H1 (cell line): ENCODE measurements around the gene GAMT. TPM values are rescaled to one million over a fixed set of nuclear protein-coding genes. Genes with fewer than 3 reads are reported as not detected.

Experiments
- CTCF ChIA-PET: fragments of 300-600 bp; sonication (Branson Sonifier 250); formaldehyde crosslinking; loops from one replicate; lab custom pipeline; 2021; ENCODE audit not compliant: partially characterized antibody; lab: Charles Lee
- POLR2A ChIA-PET: fragments of 300-600 bp; sonication (Branson Sonifier 250); formaldehyde crosslinking; loops from one replicate; lab custom pipeline; 2021; ENCODE audit warnings: inconsistent platforms; ENCODE audit not compliant: partially characterized antibody; lab: Charles Lee
- DNase-seq, 2 experiments: peaks; one replicate each; pipeline versions ENCODE4 v3.0.0 to v3.0.0-alpha.2; 2010 to 2022; ENCODE audit warnings: low spot score in 2 of 2, low read depth in 1 of 2, mixed read lengths in 1 of 2
- FAIRE-seq: peaks from 2 replicates; lab custom pipeline; 2011; peaks lifted over from hg19 to GRCh38; lab: Jason Lieb, UNC
- H2AFZ ChIP-seq: 2 replicates; pipeline ENCODE4 v1.8.1; 2012; ENCODE audit warnings: low read length, inconsistent platforms
- H2AK5ac ChIP-seq: 2 replicates; pipeline ENCODE4 v1.6.1; 2013; ENCODE audit warnings: low read depth, low read length
- H2BK120ac ChIP-seq: replicated peaks from 2 replicates; pipeline ENCODE3; 2013; ENCODE audit warnings: low read depth, low read length, inconsistent platforms
- H2BK12ac ChIP-seq: 2 replicates; pipeline ENCODE4 v1.6.1; 2013; ENCODE audit warnings: low read depth, low read length
- H2BK15ac ChIP-seq: 2 replicates; pipeline ENCODE4 v1.6.1; 2013; ENCODE audit warnings: low read length
- H2BK20ac ChIP-seq: 2 replicates; pipeline ENCODE4 v1.6.1; 2013; ENCODE audit warnings: low read length
- H2BK5ac ChIP-seq: 2 replicates; pipeline ENCODE4 v1.6.1; 2013; ENCODE audit warnings: low read depth, low read length
- H3K14ac ChIP-seq: 2 replicates; pipeline ENCODE4 v1.6.1; 2013; ENCODE audit warnings: inconsistent platforms; ENCODE audit not compliant: insufficient read length
- H3K18ac ChIP-seq: 2 replicates; pipeline ENCODE4 v1.6.1; 2013; ENCODE audit warnings: low read length; ENCODE audit errors: extremely low read depth
- H3K23ac ChIP-seq: 2 replicates; pipeline ENCODE4 v1.6.1; 2013; ENCODE audit warnings: inconsistent platforms; ENCODE audit not compliant: insufficient read length
- H3K23me2 ChIP-seq: 2 replicates; pipeline ENCODE4 v1.6.1; 2013; ENCODE audit warnings: low read depth, low read length
- H3K27ac ChIP-seq: 2 replicates; pipeline ENCODE4 v1.6.1; 2011; ENCODE audit warnings: low read depth, low read length, inconsistent platforms
- H3K27me3 ChIP-seq, 4 experiments: replicated peaks in 1 of 4; 1 replicate in 1 of 4; 2 replicates in 3 of 4; pipeline versions ENCODE4 v1.6.1 to v1.8.1; 2011 to 2013; ENCODE audit warnings: low read length in 3 of 4, mild to moderate bottlenecking in 3 of 4, inconsistent platforms in 2 of 4, mixed read lengths in 2 of 4, moderate library complexity in 1 of 4; ENCODE audit not compliant: control insufficient read depth in 3 of 4, insufficient read depth in 3 of 4; ENCODE audit errors: extremely low read depth in 1 of 4
- H3K36me3 ChIP-seq, 4 experiments: 2 replicates each; pipeline versions ENCODE4 v1.6.1 to v1.8.1; 2011 to 2013; ENCODE audit warnings: mild to moderate bottlenecking in 4 of 4, low read length in 3 of 4, moderate library complexity in 2 of 4, control low read depth in 1 of 4, inconsistent platforms in 1 of 4; ENCODE audit not compliant: insufficient read depth in 4 of 4, control insufficient read depth in 2 of 4
- H3K4ac ChIP-seq: replicated peaks from 2 replicates; pipeline ENCODE3; 2013; ENCODE audit warnings: low read length, low read depth, mixed read lengths, inconsistent platforms; ENCODE audit not compliant: insufficient read length
- H3K4me1 ChIP-seq, 4 experiments: replicated peaks in 1 of 4; 1 replicate in 1 of 4; 2 replicates in 3 of 4; pipeline versions ENCODE4 v1.6.1 to v1.8.1; 2011 to 2013; ENCODE audit warnings: low read length in 3 of 4, inconsistent platforms in 2 of 4, mixed read lengths in 1 of 4; ENCODE audit not compliant: insufficient read depth in 4 of 4, control insufficient read depth in 3 of 4
- H3K4me2 ChIP-seq, 2 experiments: 2 replicates each; pipeline versions ENCODE4 v1.6.1 to v1.8.1; 2011 to 2013; ENCODE audit warnings: low read depth in 2 of 2, low read length in 2 of 2, control low read depth in 1 of 2, inconsistent platforms in 1 of 2, mild to moderate bottlenecking in 1 of 2; ENCODE audit not compliant: insufficient read depth in 1 of 2
- H3K4me3 ChIP-seq, 4 experiments: fragments of 200-600, 300-600 bp in 1 of 4; sonication (generic), shearing (Covaris generic), sonication (Bioruptor Twin) in 1 of 4; 2 replicates each; pipeline versions ENCODE4 v1.5.1 to v1.8.1; 2011 to 2016; ENCODE audit warnings: low read length in 4 of 4, low read depth in 3 of 4, control low read depth in 2 of 4, inconsistent platforms in 2 of 4, mild to moderate bottlenecking in 2 of 4, mixed read lengths in 1 of 4, moderate library complexity in 1 of 4; ENCODE audit not compliant: insufficient read depth in 2 of 4; ENCODE audit errors: extremely low read depth in 1 of 4
- H3K56ac ChIP-seq: replicated peaks from 2 replicates; pipeline ENCODE3; 2013; ENCODE audit warnings: low read depth, mild to moderate bottlenecking, mixed read lengths, low read length, inconsistent platforms; ENCODE audit not compliant: insufficient read length
- H3K79me1 ChIP-seq: 2 replicates; pipeline ENCODE4 v1.6.1; 2013; ENCODE audit warnings: low read depth, low read length, control low read depth
- H3K79me2 ChIP-seq, 2 experiments: 2 replicates each; pipeline versions ENCODE4 v1.6.1 to v1.8.1; 2012 to 2013; ENCODE audit warnings: low read length in 2 of 2, mild to moderate bottlenecking in 2 of 2, inconsistent platforms in 1 of 2; ENCODE audit not compliant: insufficient read depth in 2 of 2, control insufficient read depth in 1 of 2
- H3K9ac ChIP-seq, 4 experiments: replicated peaks in 1 of 4; 1 replicate in 1 of 4; 2 replicates in 3 of 4; pipeline versions ENCODE4 v1.6.1 to v1.8.1; 2011 to 2013; ENCODE audit warnings: low read depth in 3 of 4, low read length in 3 of 4, control low read depth in 2 of 4, mild to moderate bottlenecking in 2 of 4, moderate library complexity in 2 of 4, inconsistent platforms in 1 of 4; ENCODE audit errors: extremely low read depth in 1 of 4
- H3K9me3 ChIP-seq, 2 experiments: 2 replicates each; pipeline versions ENCODE4 v1.6.1 to v1.8.1; 2012 to 2013; ENCODE audit warnings: mild to moderate bottlenecking in 2 of 2, moderate library complexity in 2 of 2, control low read depth in 1 of 2, inconsistent platforms in 1 of 2, low read depth in 1 of 2, low read length in 1 of 2, mixed read lengths in 1 of 2; ENCODE audit not compliant: insufficient read depth in 2 of 2
- H4K20me1 ChIP-seq, 2 experiments: replicated peaks in 1 of 2; 2 replicates each; pipeline versions ENCODE3 to v1.8.1; 2011 to 2013; ENCODE audit warnings: inconsistent platforms in 2 of 2, low read length in 2 of 2, mild to moderate bottlenecking in 1 of 2; ENCODE audit not compliant: insufficient read depth in 2 of 2, control insufficient read depth in 1 of 2
- H4K5ac ChIP-seq: 2 replicates; pipeline ENCODE4 v1.6.1; 2013; ENCODE audit warnings: low read length, low read depth, mixed read lengths, inconsistent platforms; ENCODE audit not compliant: insufficient read length
- H4K8ac ChIP-seq: 2 replicates; pipeline ENCODE4 v1.8.0; 2013; ENCODE audit warnings: mild to moderate bottlenecking, moderate library complexity, low read length, inconsistent platforms; ENCODE audit not compliant: insufficient read depth; ENCODE audit errors: extremely low read depth
- H4K91ac ChIP-seq: replicated peaks from 2 replicates; pipeline ENCODE3; 2013; ENCODE audit warnings: low read length, mixed read lengths, inconsistent platforms; ENCODE audit not compliant: insufficient read length
- RBBP5 ChIP-seq: IDR thresholded peaks from 2 replicates; pipeline ENCODE4 v1.7.1; 2012; ENCODE audit warnings: low read depth, mild to moderate bottlenecking, inconsistent platforms, low read length, moderate library complexity, borderline replicate concordance
- WGBS, 2 experiments: shearing (Covaris generic) in 1 of 2; methylation state at CpG; one replicate each; pipeline versions ENCODE4 v1.1.6 to v1.1.7; 2013 to 2015; ENCODE audit warnings: low lambda C conversion rate in 2 of 2, mixed read lengths in 2 of 2, inconsistent platforms in 1 of 2, low coverage in 1 of 2, missing lambda C conversion rate in 1 of 2; ENCODE audit not compliant: insufficient replicate concordance in 2 of 2, insufficient coverage in 1 of 2, insufficient read length in 1 of 2; ENCODE audit errors: extremely low coverage in 1 of 2, missing lambda C conversion rate in 1 of 2; 5-methylcytosine and 5-hydroxymethylcytosine counted together
- polyA plus RNA-seq, 7 experiments: library from polyadenylated mRNA; depleted of rRNA in 3 of 7; stranded (reverse) in 5 of 7; unstranded in 2 of 7; fragments of >200 nt in 5 of 7; fragments of 200-250 nt in 2 of 7; gene quantifications; 1 replicate in 5 of 7; 2 replicates in 1 of 7; 4 replicates in 1 of 7; pipeline versions ENCODE4 v1.2.1 to v1.2.3, GENCODE V29; 2011 to 2013; ENCODE audit warnings: missing spikeins in 2 of 7, mixed read lengths in 2 of 7
- total RNA-seq: library from RNA; stranded (reverse); fragmentation: NEBNext Ultra II Directional; extraction: Animal tissue kit (Norgen Biotek cat#: 25700); gene quantifications from 2 replicates; pipeline ENCODE4 v1.2.1, GENCODE V29; 2021
- TF ChIP-seq, protein P1 (sequence below): IDR thresholded peaks from 2 replicates; pipeline ENCODE4 v1.6.1; 2011; ENCODE audit warnings: low read depth, mild to moderate bottlenecking, low read length; ENCODE audit not compliant: insufficient read depth

Gene GAMT
- total and polyA plus RNA-seq, 2 of the 8 experiments (the other 6 are each of a cell fraction or from before 2014, with no cell fraction given), result 17.2 to 35.6 TPM

DNA sequence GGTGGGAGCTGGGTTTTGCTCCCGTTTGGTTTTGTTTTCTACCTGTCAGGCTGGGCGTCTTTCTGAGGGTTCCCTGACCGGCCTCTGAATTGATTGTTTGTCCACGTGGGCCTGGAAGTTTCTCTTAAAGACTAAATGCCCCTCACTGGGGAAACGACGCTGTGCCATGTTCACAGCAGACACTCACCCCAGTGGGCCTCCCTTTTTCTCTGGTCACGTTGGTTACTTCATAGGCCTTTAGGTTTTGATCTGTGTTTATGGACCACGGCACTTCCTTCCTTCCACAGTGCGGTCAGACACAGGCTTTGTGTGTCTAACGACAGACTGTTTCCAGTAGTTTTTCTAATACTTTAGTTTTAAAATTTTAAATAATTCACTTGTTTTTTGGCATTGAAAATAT, 37.7 kb downstream of the GAMT start:
- H3K56ac ChIP-seq, result no peak overlapping the region
- ChIA-PET CTCF (interaction anchor here (0.6 to 1.6 kb wide), 5 partner anchors 31 to 276 kb away, joined by 3 to 5 read pairs (median 4); no protein-coding TSS in a partner anchor), POLR2A (interaction anchor here (1.1 kb wide), 1 partner anchor 9 kb away, joined by 4 read pairs; no protein-coding TSS in a partner anchor)
- H3K27ac ChIP-seq, result no peak overlapping the region
- no peak overlapping the region for H2BK5ac ChIP-seq
- no peak overlapping the region for H4K91ac ChIP-seq
- FAIRE-seq, result no peak
- H2BK12ac ChIP-seq, result no peak overlapping the region
- H3K18ac ChIP-seq, result no peak overlapping the region
- H3K79me2 ChIP-seq, result peaks cover 0 to 11% of the 10 kb centered on the region in 2 experiments; a peak in 1 of 4 replicates
- peaks cover 0 to 18% of the 10 kb centered on the region in 2 experiments for H4K20me1 ChIP-seq
- H3K9me3 ChIP-seq, result no peaks in the 10 kb centered on the region
- no peak overlapping the region for H4K8ac ChIP-seq
- TF ChIP-seq, protein P1, sequence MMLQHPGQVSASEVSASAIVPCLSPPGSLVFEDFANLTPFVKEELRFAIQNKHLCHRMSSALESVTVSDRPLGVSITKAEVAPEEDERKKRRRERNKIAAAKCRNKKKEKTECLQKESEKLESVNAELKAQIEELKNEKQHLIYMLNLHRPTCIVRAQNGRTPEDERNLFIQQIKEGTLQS, result no peak
- no peak for TF ChIP-seq RBBP5
- H3K14ac ChIP-seq, result no peak overlapping the region
- H2BK15ac ChIP-seq, result no peak overlapping the region
- H3K4me3 ChIP-seq, result no peak overlapping the region
- H3K4me2 ChIP-seq, result no peak overlapping the region
- no peak overlapping the region for H2BK120ac ChIP-seq
- H3K9ac ChIP-seq, result no peak overlapping the region
- no peaks in the 10 kb centered on the region for H3K27me3 ChIP-seq
- no peak overlapping the region for H2AFZ ChIP-seq
- peaks cover 19 to 72% (median 44%) of the 10 kb centered on the region in 4 experiments for H3K36me3 ChIP-seq
- no peak overlapping the region for H4K5ac ChIP-seq
- H3K23ac ChIP-seq, result no peak overlapping the region
- H2BK20ac ChIP-seq, result no peak overlapping the region
- peaks cover 3% of the 10 kb centered on the region; the same call in 1 of the 2 replicates for H3K79me1 ChIP-seq
- DNase-seq, result no peak
- no peak overlapping the region for H3K4ac ChIP-seq
- H3K23me2 ChIP-seq, result no peaks in the 10 kb centered on the region
- H2AK5ac ChIP-seq, result no peak overlapping the region
- WGBS, 2 experiments, result 91% methylated on average over 10 of the region's 10 CpGs; no CpG with 5 or more reads in 1 of the 2 experiments
- peaks cover 1 to 6% (median 3%) of the 10 kb centered on the region in 4 experiments; a peak in 3 of 7 replicates for H3K4me1 ChIP-seq
